SIG-M5 treated with dmso at 0.1 percent for 504 hours (cell line): ENCODE results near the gene ASIC2.

Experiments
- DNase-seq: peaks from one replicate; lab custom pipeline; 2025; ENCODE audit not compliant: unreplicated experiment; lab: John Stamatoyannopoulos, UW

The ASIC2 gene

GRCh38 chr17:33033176-33033575 is 259.9 kb downstream of the ASIC2 start:
- DNase-seq, result no peak

GRCh38 chr17:33028778-33029177 is 264.3 kb downstream of the ASIC2 start:
- no peak for DNase-seq

GRCh38 chr17:33028061-33028460 is 265.0 kb downstream of the ASIC2 start:
- DNase-seq, result no peak

GRCh38 chr17:33024688-33025486 is 268.2 kb downstream of the ASIC2 start:
- DNase-seq, result no peak

- DNase-seq, result no peak
Observed at GRCh38 chr17:33023790-33024189, 269.3 kb downstream of the ASIC2 start.

GRCh38 chr17:33021731-33022408 is 271.2 kb downstream of the ASIC2 start:
- no peak for DNase-seq

GRCh38 chr17:33019161-33019890 is 273.8 kb downstream of the ASIC2 start:
- DNase-seq, result no peak

GRCh38 chr17:33017366-33017765 is 275.7 kb downstream of the ASIC2 start:
- no peak for DNase-seq

GRCh38 chr17:33016920-33017319 is 276.2 kb downstream of the ASIC2 start:
- DNase-seq, result no peak

GRCh38 chr17:33015716-33016346 is 277.3 kb downstream of the ASIC2 start:
- no peak for DNase-seq

- DNase-seq, result no peak
Observed at GRCh38 chr17:33014751-33015150, 278.3 kb downstream of the ASIC2 start.

GRCh38 chr17:33013596-33014375 is 279.3 kb downstream of the ASIC2 start:
- DNase-seq, result no peak

GRCh38 chr17:33012522-33013033 is 280.5 kb downstream of the ASIC2 start:
- DNase-seq, result no peak

GRCh38 chr17:33009636-33010035 is 283.5 kb downstream of the ASIC2 start:
- no peak for DNase-seq

GRCh38 chr17:33007186-33007585 is 285.9 kb downstream of the ASIC2 start:
- DNase-seq, result no peak

- DNase-seq, result no peak
Observed at GRCh38 chr17:33002246-33002645, 290.8 kb downstream of the ASIC2 start.

GRCh38 chr17:32998887-32999228 is 294.2 kb downstream of the ASIC2 start:
- DNase-seq, result no peak

GRCh38 chr17:32998111-32998886 is 294.8 kb downstream of the ASIC2 start:
- DNase-seq, result peak; percentile 27

GRCh38 chr17:32995416-32996045 is 297.6 kb downstream of the ASIC2 start:
- no peak for DNase-seq
